ENCODE results near the gene TP73. TPM values are rescaled to one million over a fixed set of nuclear protein-coding genes. Genes with fewer than 3 reads are reported as not detected.

The TP73 gene
- total RNA-seq, 1 experiment from 2014 or later = 19.2 TPM

DNA sequence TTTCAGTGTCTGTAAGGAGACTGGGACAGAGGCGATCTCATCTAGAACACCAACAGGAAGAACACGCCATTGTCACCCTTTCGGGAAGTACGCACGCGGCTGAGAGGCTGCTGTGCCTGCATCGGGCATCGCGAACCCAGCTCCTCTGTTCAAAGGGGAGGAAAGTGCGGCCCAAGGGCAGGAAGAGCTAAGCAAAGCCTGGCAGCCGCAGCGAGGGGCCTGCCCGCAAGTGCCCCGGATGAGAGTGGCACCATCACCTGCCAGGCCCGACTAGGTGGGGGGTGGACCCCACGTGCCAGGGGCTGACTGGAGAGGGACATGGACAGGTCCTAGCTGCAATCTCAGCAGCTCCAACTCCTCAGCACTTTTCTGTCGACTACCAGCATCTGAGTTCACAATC is 20.0 kb upstream of the TP73 start:
- Histone ChIP-seq H3K27ac (ENCODE audit: low read depth, low read length) (no peak overlapping the region), H3K9me3 (ENCODE audit: control insufficient read depth in 1 of 2, insufficient read depth in 1 of 2, low read depth in 1 of 2, low read length in 2 of 2) (no peaks in the 10 kb centered on the region), H3K4me1 (ENCODE audit: control insufficient read depth in 1 of 2, insufficient read depth in 2 of 2, low read length in 2 of 2) (0 out of 4 replicates have a peak, but pooled peaks cover 0 to 2% of the 10 kb centered on the region in 2 experiments), H3K4me2 (ENCODE audit: low read length) (no peak overlapping the region), H3K9ac (ENCODE audit: low read length) (no peak overlapping the region), H2AFZ (ENCODE audit: low read depth, low read length, poor library complexity, severe bottlenecking) (no peak overlapping the region), H3K36me3 (ENCODE audit: control insufficient read depth in 1 of 2, insufficient read depth in 2 of 2, low read length in 2 of 2) (peaks cover 17 to 23% of the 10 kb centered on the region in 2 experiments; a peak in 3 of 4 replicates), H3K79me2 (ENCODE audit: insufficient read depth, low read length) (no peaks in the 10 kb centered on the region), H3K9me2 (ENCODE audit: insufficient read depth) (no peaks in the 10 kb centered on the region), H4K20me1 (ENCODE audit: insufficient read depth) (no peaks in the 10 kb centered on the region), H3K4me3 (replicated peaks in 1 of 2; ENCODE audit: low read depth in 1 of 2, low read length in 2 of 2) (no peak overlapping the region), H3K27me3 (ENCODE audit: insufficient read depth, low read length) (no peaks in the 10 kb centered on the region)
- POLR2A ChIA-PET = no interaction called here
- intact Hi-C loops (cut with micrococcal nuclease) = no loop called here
- TF ChIP-seq, protein P1, sequence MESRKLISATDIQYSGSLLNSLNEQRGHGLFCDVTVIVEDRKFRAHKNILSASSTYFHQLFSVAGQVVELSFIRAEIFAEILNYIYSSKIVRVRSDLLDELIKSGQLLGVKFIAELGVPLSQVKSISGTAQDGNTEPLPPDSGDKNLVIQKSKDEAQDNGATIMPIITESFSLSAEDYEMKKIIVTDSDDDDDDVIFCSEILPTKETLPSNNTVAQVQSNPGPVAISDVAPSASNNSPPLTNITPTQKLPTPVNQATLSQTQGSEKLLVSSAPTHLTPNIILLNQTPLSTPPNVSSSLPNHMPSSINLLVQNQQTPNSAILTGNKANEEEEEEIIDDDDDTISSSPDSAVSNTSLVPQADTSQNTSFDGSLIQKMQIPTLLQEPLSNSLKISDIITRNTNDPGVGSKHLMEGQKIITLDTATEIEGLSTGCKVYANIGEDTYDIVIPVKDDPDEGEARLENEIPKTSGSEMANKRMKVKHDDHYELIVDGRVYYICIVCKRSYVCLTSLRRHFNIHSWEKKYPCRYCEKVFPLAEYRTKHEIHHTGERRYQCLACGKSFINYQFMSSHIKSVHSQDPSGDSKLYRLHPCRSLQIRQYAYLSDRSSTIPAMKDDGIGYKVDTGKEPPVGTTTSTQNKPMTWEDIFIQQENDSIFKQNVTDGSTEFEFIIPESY (IDR thresholded peaks at IDR 0.05; ENCODE audit: extremely low read depth, insufficient replicate concordance, low read length) = no peak
- no peak for TF ChIP-seq SRF (IDR thresholded peaks at IDR 0.05; ENCODE audit: low read depth)
- TF ChIP-seq, protein P2, sequence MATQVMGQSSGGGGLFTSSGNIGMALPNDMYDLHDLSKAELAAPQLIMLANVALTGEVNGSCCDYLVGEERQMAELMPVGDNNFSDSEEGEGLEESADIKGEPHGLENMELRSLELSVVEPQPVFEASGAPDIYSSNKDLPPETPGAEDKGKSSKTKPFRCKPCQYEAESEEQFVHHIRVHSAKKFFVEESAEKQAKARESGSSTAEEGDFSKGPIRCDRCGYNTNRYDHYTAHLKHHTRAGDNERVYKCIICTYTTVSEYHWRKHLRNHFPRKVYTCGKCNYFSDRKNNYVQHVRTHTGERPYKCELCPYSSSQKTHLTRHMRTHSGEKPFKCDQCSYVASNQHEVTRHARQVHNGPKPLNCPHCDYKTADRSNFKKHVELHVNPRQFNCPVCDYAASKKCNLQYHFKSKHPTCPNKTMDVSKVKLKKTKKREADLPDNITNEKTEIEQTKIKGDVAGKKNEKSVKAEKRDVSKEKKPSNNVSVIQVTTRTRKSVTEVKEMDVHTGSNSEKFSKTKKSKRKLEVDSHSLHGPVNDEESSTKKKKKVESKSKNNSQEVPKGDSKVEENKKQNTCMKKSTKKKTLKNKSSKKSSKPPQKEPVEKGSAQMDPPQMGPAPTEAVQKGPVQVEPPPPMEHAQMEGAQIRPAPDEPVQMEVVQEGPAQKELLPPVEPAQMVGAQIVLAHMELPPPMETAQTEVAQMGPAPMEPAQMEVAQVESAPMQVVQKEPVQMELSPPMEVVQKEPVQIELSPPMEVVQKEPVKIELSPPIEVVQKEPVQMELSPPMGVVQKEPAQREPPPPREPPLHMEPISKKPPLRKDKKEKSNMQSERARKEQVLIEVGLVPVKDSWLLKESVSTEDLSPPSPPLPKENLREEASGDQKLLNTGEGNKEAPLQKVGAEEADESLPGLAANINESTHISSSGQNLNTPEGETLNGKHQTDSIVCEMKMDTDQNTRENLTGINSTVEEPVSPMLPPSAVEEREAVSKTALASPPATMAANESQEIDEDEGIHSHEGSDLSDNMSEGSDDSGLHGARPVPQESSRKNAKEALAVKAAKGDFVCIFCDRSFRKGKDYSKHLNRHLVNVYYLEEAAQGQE (IDR thresholded peaks at IDR 0.05; ENCODE audit: low read depth) = no peak
- TF ChIP-seq, protein P3, sequence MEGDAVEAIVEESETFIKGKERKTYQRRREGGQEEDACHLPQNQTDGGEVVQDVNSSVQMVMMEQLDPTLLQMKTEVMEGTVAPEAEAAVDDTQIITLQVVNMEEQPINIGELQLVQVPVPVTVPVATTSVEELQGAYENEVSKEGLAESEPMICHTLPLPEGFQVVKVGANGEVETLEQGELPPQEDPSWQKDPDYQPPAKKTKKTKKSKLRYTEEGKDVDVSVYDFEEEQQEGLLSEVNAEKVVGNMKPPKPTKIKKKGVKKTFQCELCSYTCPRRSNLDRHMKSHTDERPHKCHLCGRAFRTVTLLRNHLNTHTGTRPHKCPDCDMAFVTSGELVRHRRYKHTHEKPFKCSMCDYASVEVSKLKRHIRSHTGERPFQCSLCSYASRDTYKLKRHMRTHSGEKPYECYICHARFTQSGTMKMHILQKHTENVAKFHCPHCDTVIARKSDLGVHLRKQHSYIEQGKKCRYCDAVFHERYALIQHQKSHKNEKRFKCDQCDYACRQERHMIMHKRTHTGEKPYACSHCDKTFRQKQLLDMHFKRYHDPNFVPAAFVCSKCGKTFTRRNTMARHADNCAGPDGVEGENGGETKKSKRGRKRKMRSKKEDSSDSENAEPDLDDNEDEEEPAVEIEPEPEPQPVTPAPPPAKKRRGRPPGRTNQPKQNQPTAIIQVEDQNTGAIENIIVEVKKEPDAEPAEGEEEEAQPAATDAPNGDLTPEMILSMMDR (IDR thresholded peaks at IDR 0.05 in 2 of 3, conservative IDR thresholded peaks at IDR 0.05 in 1 of 3; ENCODE audit: borderline replicate concordance in 1 of 3, insufficient read depth in 1 of 3, low read depth in 2 of 3, low read length in 2 of 3) = no peak
- TF ChIP-seq, protein P4, sequence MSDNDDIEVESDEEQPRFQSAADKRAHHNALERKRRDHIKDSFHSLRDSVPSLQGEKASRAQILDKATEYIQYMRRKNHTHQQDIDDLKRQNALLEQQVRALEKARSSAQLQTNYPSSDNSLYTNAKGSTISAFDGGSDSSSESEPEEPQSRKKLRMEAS (IDR thresholded peaks at IDR 0.05) = no peak
- TF ChIP-seq EZH2phosphoT487 (IDR thresholded peaks at IDR 0.05; ENCODE audit: borderline replicate concordance) = no peak
- no peak for TF ChIP-seq TCF7L2 (IDR thresholded peaks at IDR 0.05; ENCODE audit: borderline replicate concordance, extremely low read depth, insufficient read depth, insufficient read length)
- no peak for TF ChIP-seq CEBPB (IDR thresholded peaks at IDR 0.05; ENCODE audit: low read depth)
- TF ChIP-seq EGR1 (IDR thresholded peaks at IDR 0.05; ENCODE audit: low read depth) = no peak
- TF ChIP-seq SP1 (IDR thresholded peaks at IDR 0.05; ENCODE audit: low read depth) = no peak
- TF ChIP-seq POLR2A (IDR thresholded peaks at IDR 0.05; ENCODE audit: borderline replicate concordance, extremely low read depth, insufficient read depth, insufficient read length) = no peak
- TF ChIP-seq EZH2 (IDR thresholded peaks at IDR 0.05) = no peak
- no peak for TF ChIP-seq SIN3A (IDR thresholded peaks at IDR 0.05; ENCODE audit: low read depth)
- TF ChIP-seq RAD21 (IDR thresholded peaks at IDR 0.05; ENCODE audit: low read depth) = no peak
- no peak for TF ChIP-seq ZFX (IDR thresholded peaks at IDR 0.05)
- no peak for TF ChIP-seq FOSL1 (IDR thresholded peaks at IDR 0.05; ENCODE audit: low read depth)
- TF ChIP-seq ELF1 (IDR thresholded peaks at IDR 0.05; ENCODE audit: borderline replicate concordance, low read depth) = no peak
- no peak for TF ChIP-seq YY1 (IDR thresholded peaks at IDR 0.05; ENCODE audit: extremely low read depth, insufficient replicate concordance, low read depth, low read length)
- TF ChIP-seq, protein P5, sequence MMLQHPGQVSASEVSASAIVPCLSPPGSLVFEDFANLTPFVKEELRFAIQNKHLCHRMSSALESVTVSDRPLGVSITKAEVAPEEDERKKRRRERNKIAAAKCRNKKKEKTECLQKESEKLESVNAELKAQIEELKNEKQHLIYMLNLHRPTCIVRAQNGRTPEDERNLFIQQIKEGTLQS (IDR thresholded peaks at IDR 0.05) = no peak
- TF ChIP-seq POLR2AphosphoS5 (IDR thresholded peaks at IDR 0.05; ENCODE audit: low read depth, low read length) = no peak
- RAD21 ChIA-PET (ENCODE audit: low non-redundant PET in 1 of 2, low total read pairs in 2 of 2, uncharacterized antibody in 2 of 2, unreplicated experiment in 2 of 2) = no interaction called here
- CTCF ChIA-PET = no interaction called here
- no TSS peak for BruUV-seq (replicated peaks)
- no peak for DNase-seq (ENCODE audit: low read depth, low spot score)
- no peak for ATAC-seq
